Eye (tissue), 1 donor: ENCODE results near the gene TRDN.
"Not testable (repeated sequence)": the region's sequence is repeated elsewhere in the genome, so short reads cannot be mapped to it uniquely, and the experiment has no call there.

ENCODE experiments used
- DNase-seq: peaks from one replicate; pipeline ENCODE4 v3.0.0-alpha.2; 2015

Gene TRDN

DNA sequence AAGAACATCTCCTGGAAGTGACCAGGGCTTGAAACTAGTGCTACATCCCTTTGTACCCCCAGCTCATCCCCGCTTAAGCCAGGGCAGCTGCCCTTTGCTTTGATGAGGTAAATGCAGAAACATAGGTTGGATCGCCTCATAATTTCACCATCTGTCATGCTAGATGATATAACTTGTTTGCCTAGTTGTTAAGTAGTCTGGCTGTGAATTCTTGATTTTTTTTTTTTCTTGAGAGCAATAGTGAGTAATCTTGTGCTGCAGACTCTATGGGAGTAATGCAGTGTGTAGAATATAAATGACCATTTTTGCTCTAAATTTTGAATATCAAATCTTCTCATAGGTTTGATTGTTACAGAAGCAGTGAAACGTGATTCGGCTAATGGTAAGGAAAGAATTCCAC lies 4.1 kb downstream of the TRDN start:
- no peak for DNase-seq

DNA sequence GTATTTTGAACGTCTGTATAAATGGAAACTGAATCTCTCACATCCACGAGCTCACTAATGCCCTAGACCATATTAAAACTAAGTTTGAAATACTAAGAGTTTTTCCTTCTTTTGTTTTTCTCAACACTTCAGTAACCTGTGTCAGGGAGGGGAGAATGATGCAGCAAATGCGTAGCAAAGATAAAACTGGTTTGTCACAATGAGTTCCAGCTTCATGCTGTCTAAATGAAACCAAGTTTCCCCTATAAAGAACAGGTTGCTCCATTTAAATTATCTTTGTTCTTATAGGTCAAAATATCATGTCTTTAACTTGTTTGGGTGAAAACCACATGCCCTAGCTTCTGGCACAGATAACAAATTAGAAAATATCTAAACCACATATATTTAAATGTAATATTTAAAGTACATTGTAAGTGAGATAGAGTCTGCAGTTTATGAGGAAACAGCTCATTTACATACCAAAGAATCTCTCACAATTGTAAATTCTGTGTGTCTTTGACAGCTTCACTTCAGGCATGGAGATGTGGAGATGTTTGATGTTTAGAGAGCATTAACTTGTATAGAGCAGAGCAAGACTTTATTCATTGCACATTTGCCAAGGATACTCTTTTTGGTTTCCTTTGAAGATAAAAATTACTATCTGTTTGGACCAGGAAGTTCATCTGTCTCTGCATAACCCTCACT lies 7.3 kb downstream of the TRDN start:
- no peak for DNase-seq

- no peak for DNase-seq
Observed at GRCh38 chr6:123625696-123626095, 11.1 kb downstream of the TRDN start.

GRCh38 chr6:123622780-123623179 lies 14.0 kb downstream of the TRDN start:
- DNase-seq, result no peak

DNA sequence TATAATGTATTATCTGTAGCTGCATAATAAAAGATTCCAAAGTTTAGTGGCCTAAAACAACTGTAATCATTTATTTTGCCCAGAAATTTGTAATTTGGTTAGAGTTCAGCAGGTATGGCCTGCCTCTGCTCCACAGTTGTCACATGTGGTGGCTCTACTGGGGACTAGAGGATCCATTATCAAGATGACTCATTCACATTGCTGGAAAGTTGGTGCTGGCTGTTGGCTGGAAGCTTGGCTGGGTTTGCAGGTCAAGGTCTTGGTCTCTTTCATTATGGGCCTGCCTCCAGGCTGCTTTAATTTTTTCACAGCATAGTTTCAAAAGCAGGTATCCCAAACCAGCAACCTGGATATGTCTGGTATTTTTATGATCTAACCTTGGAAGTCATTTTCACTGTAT lies 17.6 kb downstream of the TRDN start:
- DNase-seq, result no peak

- DNase-seq, result no peak
Observed at GRCh38 chr6:123616942-123617341, 19.8 kb downstream of the TRDN start.

GRCh38 chr6:123616016-123616415 lies 20.7 kb downstream of the TRDN start:
- DNase-seq, result no peak

DNA sequence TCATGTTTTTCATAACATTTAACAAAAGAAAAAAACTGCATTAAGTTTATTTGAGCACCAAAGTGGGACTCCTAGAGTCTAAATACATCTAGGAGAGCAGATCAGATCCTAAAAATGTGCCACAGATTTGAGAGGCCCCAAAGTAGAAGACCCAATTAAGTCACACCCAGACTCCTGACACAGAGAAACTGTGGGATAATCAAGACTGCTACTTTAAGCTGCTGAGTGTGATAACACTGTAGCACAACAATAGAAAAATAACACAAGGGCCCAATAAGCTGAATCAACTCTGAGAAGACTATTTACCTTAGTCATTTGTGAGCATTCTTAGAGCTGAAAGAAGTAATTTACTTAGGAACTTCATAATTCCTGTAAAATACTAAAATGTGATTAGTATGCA lies 26.0 kb downstream of the TRDN start:
- no peak for DNase-seq

DNA sequence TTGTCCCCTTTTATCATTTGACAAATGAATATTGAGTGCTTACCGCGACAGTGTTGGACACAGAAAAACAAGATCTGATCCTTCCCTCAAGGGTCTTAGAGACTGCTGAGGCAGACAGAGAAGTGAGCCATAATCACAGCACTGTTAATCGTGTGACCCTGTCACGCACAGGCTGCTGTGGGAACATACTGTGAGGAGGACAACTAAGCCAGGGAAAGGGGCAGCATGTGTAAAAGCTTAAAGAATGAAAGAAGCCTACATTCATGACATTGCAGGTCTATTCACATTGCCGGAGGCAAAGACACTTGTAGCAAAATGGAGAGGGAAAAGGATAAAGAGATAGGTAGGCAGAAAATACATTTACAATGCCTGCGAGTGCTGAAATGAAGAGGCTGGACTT lies 32.7 kb downstream of the TRDN start:
- peak; percentile 47 for DNase-seq

DNA sequence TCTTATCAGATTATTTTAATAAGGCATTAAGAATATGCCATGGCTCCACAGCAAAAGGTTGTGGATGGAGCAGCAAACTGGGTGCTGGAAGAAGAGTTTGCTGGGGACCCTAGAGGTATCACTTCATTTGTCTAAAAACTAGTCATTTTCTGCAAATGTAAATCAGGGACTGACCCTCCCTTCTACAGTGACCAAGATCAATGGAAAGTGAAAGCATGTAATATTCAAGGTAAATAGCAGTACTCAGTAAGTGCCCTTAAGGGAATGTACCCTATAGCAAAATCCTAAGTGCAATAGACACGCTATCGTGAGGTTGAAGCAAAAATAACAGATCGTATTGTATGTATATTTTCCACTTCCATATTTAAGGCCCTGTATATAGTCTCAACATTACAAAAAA lies 38.7 kb downstream of the TRDN start:
- DNase-seq, result no peak

- no peak for DNase-seq
Observed at GRCh38 chr6:123594776-123595175, 42.0 kb downstream of the TRDN start.

DNA sequence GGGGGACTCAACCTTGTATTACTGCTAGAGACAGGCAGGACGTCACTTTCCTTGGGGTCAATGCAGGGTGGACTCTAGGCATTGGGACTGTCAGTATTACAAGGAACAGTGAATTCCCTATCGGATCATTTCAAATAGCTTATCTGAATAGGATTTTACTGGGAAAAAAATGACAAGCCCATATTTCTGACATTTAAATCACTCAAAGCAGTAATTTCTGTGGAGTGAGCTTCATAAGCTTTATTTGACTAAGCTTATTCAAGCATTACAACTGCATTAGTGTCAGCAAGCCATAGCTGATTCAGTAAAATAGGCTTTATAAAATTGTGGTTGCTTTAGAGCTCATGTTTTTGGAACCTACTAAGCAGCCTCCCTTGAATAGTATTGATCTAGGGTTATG lies 44.3 kb downstream of the TRDN start:
- DNase-seq, result no peak

- no peak for DNase-seq
Observed at GRCh38 chr6:123589973-123590372, 46.8 kb downstream of the TRDN start.

GRCh38 chr6:123589317-123589716 lies 47.4 kb downstream of the TRDN start:
- DNase-seq, result no peak

DNA sequence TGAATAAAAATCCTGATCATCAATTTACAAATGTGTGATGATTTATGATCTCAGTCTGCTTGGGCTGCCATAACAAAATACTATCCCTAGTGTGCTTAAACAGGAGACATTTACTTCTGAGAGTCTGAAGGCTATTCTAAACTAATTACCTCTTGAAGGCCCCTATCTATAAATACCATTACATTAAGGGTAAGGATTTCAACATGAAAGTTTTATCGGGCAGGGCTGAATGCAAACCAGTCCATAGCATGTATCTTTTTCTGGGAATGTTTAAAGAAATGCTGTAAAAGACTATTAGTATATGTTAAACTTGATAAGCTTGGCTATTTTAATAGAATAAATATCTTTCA lies 48.2 kb downstream of the TRDN start:
- no peak for DNase-seq

GRCh38 chr6:123587838-123588545 lies 48.8 kb downstream of the TRDN start:
- DNase-seq, result no peak

DNA sequence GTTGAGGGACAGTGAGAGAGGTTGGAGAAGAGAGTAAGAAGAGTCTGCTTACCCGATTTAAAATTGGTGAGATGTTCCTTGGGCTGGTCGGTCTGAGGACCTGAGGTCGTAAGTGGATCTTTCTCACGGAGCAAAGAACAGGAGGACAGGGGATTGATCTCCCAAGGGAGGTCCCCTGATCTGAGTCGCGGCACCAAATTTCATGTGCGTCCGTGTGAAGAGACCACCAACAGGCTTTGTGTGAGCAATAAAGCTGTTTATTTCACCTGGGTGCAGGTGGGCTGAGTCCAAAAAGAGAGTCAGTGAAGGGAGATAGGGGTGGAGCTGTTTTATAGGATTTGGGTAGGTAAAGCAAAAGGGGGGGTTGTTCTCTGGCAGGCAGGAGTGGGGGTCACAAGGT lies 49.3 kb downstream of the TRDN start:
- DNase-seq, result not testable (repeated sequence)

DNA sequence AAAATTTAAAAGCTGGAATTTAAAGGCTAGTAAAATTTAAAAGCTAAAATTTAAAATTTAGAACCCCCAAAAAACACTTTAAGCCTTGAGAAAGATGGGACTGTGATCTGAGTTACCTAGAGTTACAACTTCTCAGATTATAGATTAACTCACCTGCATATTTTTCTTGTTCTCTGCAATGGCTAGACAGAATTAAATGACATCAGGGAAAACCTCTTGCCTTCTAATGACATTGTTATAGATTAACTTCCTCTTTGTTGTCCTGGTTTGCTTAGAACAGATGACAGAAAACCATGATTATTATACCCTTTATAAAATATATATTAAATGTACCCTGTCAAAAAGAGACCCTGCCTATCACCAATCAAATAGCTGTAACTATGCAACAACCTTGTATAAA lies 56.4 kb downstream of the TRDN start:
- DNase-seq, result no peak

DNA sequence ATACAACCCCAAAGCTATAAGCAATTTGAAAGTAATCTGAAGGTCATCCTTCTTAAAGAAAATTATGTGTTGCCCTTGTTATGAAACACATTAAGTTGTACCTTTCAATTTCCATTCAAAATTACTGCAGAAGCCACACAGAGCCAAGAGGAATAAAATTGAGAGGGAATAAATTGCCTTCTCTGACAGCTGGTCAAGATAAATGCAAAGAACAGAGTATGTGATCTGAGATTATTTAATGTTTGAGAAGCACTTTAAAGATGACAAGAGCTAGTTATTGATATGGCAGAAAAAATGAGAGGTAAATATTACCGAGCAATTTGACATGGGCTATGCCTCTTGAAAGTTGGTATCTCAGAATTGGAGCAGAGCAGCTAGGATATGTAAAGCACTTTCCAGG lies 61.6 kb downstream of the TRDN start:
- DNase-seq, result no peak

- DNase-seq, result no peak
Observed at GRCh38 chr6:123570813-123571684, 65.7 kb downstream of the TRDN start.

DNA sequence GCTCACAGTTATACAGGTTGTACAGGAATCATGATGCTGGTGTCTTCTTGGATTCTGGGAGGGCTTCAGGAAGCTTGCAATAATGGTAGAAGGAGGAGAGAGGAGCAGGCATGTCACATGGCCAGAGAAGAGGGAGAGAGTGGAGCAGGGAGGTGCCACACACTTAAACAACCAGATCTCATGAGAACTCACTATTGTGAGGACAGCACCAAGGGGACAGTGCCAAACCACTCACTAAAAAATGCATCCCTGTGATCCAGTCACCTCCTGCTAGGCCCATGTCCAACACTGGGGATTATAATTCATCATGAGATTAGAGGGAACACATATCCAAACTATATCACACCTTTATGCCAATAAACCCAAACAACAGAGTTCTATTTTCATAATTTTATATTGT lies 67.2 kb downstream of the TRDN start:
- no peak for DNase-seq

DNA sequence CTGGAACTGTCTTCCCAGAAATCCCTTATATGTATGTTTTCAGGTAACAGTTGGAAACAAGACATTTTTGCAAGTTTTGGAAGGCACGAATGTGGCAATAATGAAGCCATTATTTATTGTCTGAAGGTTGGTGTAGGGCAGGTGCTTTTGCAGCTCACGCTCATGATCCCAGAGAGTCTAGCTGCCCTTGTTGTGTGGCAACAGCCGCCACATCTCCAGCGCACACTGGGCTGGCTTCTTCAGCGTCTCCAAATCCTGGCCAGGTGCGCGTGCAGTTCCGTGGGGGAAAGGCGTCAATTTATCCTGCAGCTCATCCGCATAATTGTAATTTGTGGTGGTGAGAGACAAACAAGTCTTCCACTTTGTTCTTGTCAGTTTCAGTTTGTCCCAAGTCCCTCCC lies 71.2 kb downstream of the TRDN start:
- no peak for DNase-seq

GRCh38 chr6:123564361-123564760 lies 72.4 kb downstream of the TRDN start:
- DNase-seq, result no peak

DNA sequence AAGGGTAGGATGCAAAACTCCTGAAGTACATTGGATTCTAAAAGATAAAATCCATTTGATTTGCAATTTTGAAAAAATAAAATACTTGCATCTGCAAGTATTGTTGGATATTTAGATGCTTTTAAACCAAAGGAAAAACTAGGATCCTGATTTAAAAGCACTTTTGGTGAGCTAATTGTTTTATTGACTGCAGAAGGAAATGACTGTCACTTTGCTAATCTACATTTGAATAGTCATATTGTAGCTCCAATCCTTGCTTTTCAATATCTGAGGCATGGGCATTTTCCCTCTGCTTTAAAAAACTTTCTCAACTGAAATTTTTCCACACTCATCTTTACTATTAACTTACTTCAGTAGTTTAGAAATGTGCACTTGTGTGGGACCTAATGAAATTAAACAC lies 74.1 kb downstream of the TRDN start:
- DNase-seq, result no peak
